ENCODE results near the gene RFX3.

The RFX3 gene

GRCh38 chr9:3367185-3367584 lies 158.6 kb downstream of the RFX3 start:
- Histone ChIP-seq H3K4me2 (ENCODE audit: low read depth, low read length) (no peak overlapping the region), H3K36me3 (replicated peaks; ENCODE audit: insufficient read depth, low read length) (no peaks in the 10 kb centered on the region), H3K79me2 (ENCODE audit: low read length) (no peaks in the 10 kb centered on the region), H3K9me2 (replicated peaks; ENCODE audit: insufficient read depth, low read length) (no peaks in the 10 kb centered on the region; the same call in 1 of the 2 replicates), H3F3A (ENCODE audit: insufficient read depth, low read length) (no peaks in the 10 kb centered on the region), H2AFZ (ENCODE audit: low read length) (no peak overlapping the region), H4K20me1 (ENCODE audit: insufficient read depth, low read length) (no peaks in the 10 kb centered on the region), H3K4me3 (ENCODE audit: low read length) (no peak overlapping the region), H3K9me3 (replicated peaks; ENCODE audit: insufficient read depth, low read length) (no peaks in the 10 kb centered on the region), H3K27me3 (replicated peaks; ENCODE audit: insufficient read depth, low read length) (no peaks in the 10 kb centered on the region), H3K9ac (ENCODE audit: low read length) (no peak overlapping the region), H3K4me1 (ENCODE audit: low read length) (no peaks in the 10 kb centered on the region), H3K27ac (ENCODE audit: low read length) (no peak overlapping the region)
- DNase-seq, result no peak
- TF ChIP-seq EZH2 (optimal IDR thresholded peaks at IDR 0.05; ENCODE audit: low read depth, low read length), result no peak
- TF ChIP-seq, protein P1, sequence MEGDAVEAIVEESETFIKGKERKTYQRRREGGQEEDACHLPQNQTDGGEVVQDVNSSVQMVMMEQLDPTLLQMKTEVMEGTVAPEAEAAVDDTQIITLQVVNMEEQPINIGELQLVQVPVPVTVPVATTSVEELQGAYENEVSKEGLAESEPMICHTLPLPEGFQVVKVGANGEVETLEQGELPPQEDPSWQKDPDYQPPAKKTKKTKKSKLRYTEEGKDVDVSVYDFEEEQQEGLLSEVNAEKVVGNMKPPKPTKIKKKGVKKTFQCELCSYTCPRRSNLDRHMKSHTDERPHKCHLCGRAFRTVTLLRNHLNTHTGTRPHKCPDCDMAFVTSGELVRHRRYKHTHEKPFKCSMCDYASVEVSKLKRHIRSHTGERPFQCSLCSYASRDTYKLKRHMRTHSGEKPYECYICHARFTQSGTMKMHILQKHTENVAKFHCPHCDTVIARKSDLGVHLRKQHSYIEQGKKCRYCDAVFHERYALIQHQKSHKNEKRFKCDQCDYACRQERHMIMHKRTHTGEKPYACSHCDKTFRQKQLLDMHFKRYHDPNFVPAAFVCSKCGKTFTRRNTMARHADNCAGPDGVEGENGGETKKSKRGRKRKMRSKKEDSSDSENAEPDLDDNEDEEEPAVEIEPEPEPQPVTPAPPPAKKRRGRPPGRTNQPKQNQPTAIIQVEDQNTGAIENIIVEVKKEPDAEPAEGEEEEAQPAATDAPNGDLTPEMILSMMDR (IDR thresholded peaks at IDR 0.05; ENCODE audit: low read length), result no peak

DNA sequence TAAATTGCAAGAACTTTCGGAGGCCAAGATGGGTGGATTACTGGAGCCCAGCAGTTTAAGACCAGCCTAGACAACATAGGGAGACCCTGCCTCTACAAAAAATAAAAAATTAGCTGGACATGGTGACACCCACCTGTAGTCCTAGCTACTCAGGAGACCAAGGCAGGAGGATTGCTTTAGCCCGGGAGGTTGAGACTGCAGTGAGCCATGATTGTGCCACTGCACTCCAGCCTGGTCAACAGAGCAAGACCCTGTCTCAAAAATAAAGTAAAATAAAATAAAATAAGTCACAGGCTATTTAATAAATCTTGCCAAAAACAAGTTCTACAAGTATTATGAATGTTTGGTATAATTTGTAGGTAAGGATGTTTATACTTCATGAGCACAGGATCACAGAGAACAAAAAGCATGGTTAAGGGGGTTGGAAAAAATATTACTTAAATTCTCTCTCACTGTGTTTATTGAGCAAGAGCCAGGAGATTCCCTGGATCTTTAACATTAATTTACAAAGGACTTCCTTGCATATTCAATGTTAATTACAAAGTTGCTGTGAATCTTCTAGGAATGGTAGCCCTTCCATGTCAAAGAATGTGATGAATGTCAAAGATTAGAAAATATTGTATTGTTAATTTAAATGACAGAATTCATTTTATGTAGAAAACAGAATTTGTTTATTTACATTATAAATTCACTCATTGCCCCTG lies 164.0 kb downstream of the RFX3 start:
- Histone ChIP-seq H3K9ac (ENCODE audit: low read length) (no peak overlapping the region), H3K36me3 (replicated peaks; ENCODE audit: insufficient read depth, low read length) (no peaks in the 10 kb centered on the region), H3K27me3 (replicated peaks; ENCODE audit: insufficient read depth, low read length) (no peaks in the 10 kb centered on the region), H4K20me1 (ENCODE audit: insufficient read depth, low read length) (no peaks in the 10 kb centered on the region), H3K9me2 (replicated peaks; ENCODE audit: insufficient read depth, low read length) (no peaks in the 10 kb centered on the region), H3K4me3 (ENCODE audit: low read length) (no peak overlapping the region), H3K79me2 (ENCODE audit: low read length) (no peaks in the 10 kb centered on the region), H3K27ac (ENCODE audit: low read length) (no peak overlapping the region), H3K4me2 (ENCODE audit: low read depth, low read length) (no peak overlapping the region), H3F3A (ENCODE audit: insufficient read depth, low read length) (no peaks in the 10 kb centered on the region), H3K4me1 (ENCODE audit: low read length) (no peaks in the 10 kb centered on the region), H2AFZ (ENCODE audit: low read length) (no peak overlapping the region), H3K9me3 (replicated peaks; ENCODE audit: insufficient read depth, low read length) (no peaks in the 10 kb centered on the region)
- no peak for DNase-seq
- TF ChIP-seq, protein P1 (IDR thresholded peaks at IDR 0.05; ENCODE audit: low read length), result no peak
- TF ChIP-seq EZH2phosphoT487 (IDR thresholded peaks at IDR 0.05; ENCODE audit: low read length), result no peak
- TF ChIP-seq EZH2 (optimal IDR thresholded peaks at IDR 0.05; ENCODE audit: low read depth, low read length), result no peak

GRCh38 chr9:3361116-3361515 lies 164.7 kb downstream of the RFX3 start:
- no peak for DNase-seq
- Histone ChIP-seq H3K4me2 (ENCODE audit: low read depth, low read length) (no peak overlapping the region), H3K9ac (ENCODE audit: low read length) (no peak overlapping the region), H3K36me3 (replicated peaks; ENCODE audit: insufficient read depth, low read length) (no peaks in the 10 kb centered on the region), H3K4me3 (ENCODE audit: low read length) (no peak overlapping the region), H2AFZ (ENCODE audit: low read length) (no peak overlapping the region), H3K9me3 (replicated peaks; ENCODE audit: insufficient read depth, low read length) (no peaks in the 10 kb centered on the region), H3K27me3 (replicated peaks; ENCODE audit: insufficient read depth, low read length) (no peaks in the 10 kb centered on the region), H3F3A (ENCODE audit: insufficient read depth, low read length) (no peaks in the 10 kb centered on the region), H3K27ac (ENCODE audit: low read length) (no peak overlapping the region), H3K4me1 (ENCODE audit: low read length) (no peaks in the 10 kb centered on the region), H3K9me2 (replicated peaks; ENCODE audit: insufficient read depth, low read length) (no peaks in the 10 kb centered on the region), H3K79me2 (ENCODE audit: low read length) (no peaks in the 10 kb centered on the region), H4K20me1 (ENCODE audit: insufficient read depth, low read length) (no peaks in the 10 kb centered on the region)
- TF ChIP-seq EZH2 (optimal IDR thresholded peaks at IDR 0.05; ENCODE audit: low read depth, low read length) (no peak), EZH2phosphoT487 (IDR thresholded peaks at IDR 0.05; ENCODE audit: low read length) (no peak)
- TF ChIP-seq, protein P1 (IDR thresholded peaks at IDR 0.05; ENCODE audit: low read length), result no peak

Data from MM.1S (cell line).